ENCODE data around the gene CPLX3.

CPLX3 gene

GRCh38 chr15:74827614-74828013 is 1.2 kb downstream of the CPLX3 start:
- no peak overlapping the region for H3K4me3 ChIP-seq (ENCODE audit: low read depth, low read length)
- TF ChIP-seq MAX (IDR thresholded peaks at IDR 0.05; ENCODE audit: low read depth, low read length) = no peak
- peak; percentile 13 for TF ChIP-seq CTCF (IDR thresholded peaks at IDR 0.05; ENCODE audit: low read depth, low read length)
- no peak for TF ChIP-seq MYC (IDR thresholded peaks at IDR 0.05; ENCODE audit: low read depth, low read length)
- TF ChIP-seq POLR2A (IDR thresholded peaks at IDR 0.05; ENCODE audit: extremely low read depth, insufficient read length) = no peak
- DNase-seq (ENCODE audit: low read depth) = no peak

- DNase-seq (ENCODE audit: low read depth) = no peak
- TF ChIP-seq CTCF (IDR thresholded peaks at IDR 0.05; ENCODE audit: low read depth, low read length) (no peak), POLR2A (IDR thresholded peaks at IDR 0.05; ENCODE audit: extremely low read depth, insufficient read length) (no peak), MAX (IDR thresholded peaks at IDR 0.05; ENCODE audit: low read depth, low read length) (no peak), MYC (IDR thresholded peaks at IDR 0.05; ENCODE audit: low read depth, low read length) (no peak)
- H3K4me3 ChIP-seq (ENCODE audit: low read depth, low read length) = no peak overlapping the region
Measured at GRCh38 chr15:74828835-74829234, 2.4 kb downstream of the CPLX3 start.

GRCh38 chr15:74829486-74829885 is 3.1 kb downstream of the CPLX3 start:
- no peak for DNase-seq (ENCODE audit: low read depth)
- TF ChIP-seq MYC (IDR thresholded peaks at IDR 0.05; ENCODE audit: low read depth, low read length) (no peak), CTCF (IDR thresholded peaks at IDR 0.05; ENCODE audit: low read depth, low read length) (no peak), POLR2A (IDR thresholded peaks at IDR 0.05; ENCODE audit: extremely low read depth, insufficient read length) (no peak), MAX (IDR thresholded peaks at IDR 0.05; ENCODE audit: low read depth, low read length) (no peak)

GRCh38 chr15:74829991-74830390 is 3.6 kb downstream of the CPLX3 start:
- no peak overlapping the region for H3K4me3 ChIP-seq (ENCODE audit: low read depth, low read length)
- no peak for DNase-seq (ENCODE audit: low read depth)
- no peak for TF ChIP-seq CTCF (IDR thresholded peaks at IDR 0.05; ENCODE audit: low read depth, low read length)
- no peak for TF ChIP-seq MYC (IDR thresholded peaks at IDR 0.05; ENCODE audit: low read depth, low read length)
- no peak for TF ChIP-seq POLR2A (IDR thresholded peaks at IDR 0.05; ENCODE audit: extremely low read depth, insufficient read length)
- no peak for TF ChIP-seq MAX (IDR thresholded peaks at IDR 0.05; ENCODE audit: low read depth, low read length)

More at GRCh38 chr15:74829486-74829885, 3.1 kb downstream of the CPLX3 start:
- H3K4me3 ChIP-seq (ENCODE audit: low read depth, low read length) = no peak overlapping the region

- no peak overlapping the region for H3K4me3 ChIP-seq (ENCODE audit: low read depth, low read length)
- DNase-seq (ENCODE audit: low read depth) = no peak
- TF ChIP-seq CTCF (IDR thresholded peaks at IDR 0.05; ENCODE audit: low read depth, low read length) (no peak), MAX (IDR thresholded peaks at IDR 0.05; ENCODE audit: low read depth, low read length) (no peak), POLR2A (IDR thresholded peaks at IDR 0.05; ENCODE audit: extremely low read depth, insufficient read length) (no peak), MYC (IDR thresholded peaks at IDR 0.05; ENCODE audit: low read depth, low read length) (no peak)
Measured at GRCh38 chr15:74830868-74831267, 4.4 kb downstream of the CPLX3 start.

Data from NB4 (cell line).